Stimulated activated CD4-positive, alpha-beta T cell treated with anti-CD3 and anti-CD28 coated beads, Interleukin-4, amount 100 ng/mL, for 48 hours (primary cell): ENCODE results near the gene FURIN.
"Not testable (repeated sequence)": the region's sequence is repeated elsewhere in the genome, so short reads cannot be mapped to it uniquely, and the experiment has no call there.

ENCODE experiments used
- DNase-seq, 2 donors: peaks; one replicate each; pipeline ENCODE4 v3.0.0-alpha.2; 2020; ENCODE audit warnings: low read depth in 2 of 2

Gene FURIN

DNA sequence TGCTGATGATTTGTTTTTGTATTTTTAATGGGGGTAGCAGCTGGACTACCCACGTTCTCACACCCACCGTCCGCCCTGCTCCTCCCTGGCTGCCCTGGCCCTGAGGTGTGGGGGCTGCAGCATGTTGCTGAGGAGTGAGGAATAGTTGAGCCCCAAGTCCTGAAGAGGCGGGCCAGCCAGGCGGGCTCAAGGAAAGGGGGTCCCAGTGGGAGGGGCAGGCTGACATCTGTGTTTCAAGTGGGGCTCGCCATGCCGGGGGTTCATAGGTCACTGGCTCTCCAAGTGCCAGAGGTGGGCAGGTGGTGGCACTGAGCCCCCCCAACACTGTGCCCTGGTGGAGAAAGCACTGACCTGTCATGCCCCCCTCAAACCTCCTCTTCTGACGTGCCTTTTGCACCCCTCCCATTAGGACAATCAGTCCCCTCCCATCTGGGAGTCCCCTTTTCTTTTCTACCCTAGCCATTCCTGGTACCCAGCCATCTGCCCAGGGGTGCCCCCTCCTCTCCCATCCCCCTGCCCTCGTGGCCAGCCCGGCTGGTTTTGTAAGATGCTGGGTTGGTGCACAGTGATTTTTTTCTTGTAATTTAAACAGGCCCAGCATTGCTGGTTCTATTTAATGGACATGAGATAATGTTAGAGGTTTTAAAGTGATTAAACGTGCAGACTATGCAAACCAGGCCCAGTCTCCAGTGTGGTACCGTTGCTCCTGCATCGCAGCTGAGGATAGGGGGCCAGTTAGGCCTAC lies 14.6 kb downstream of the FURIN start:
- DNase-seq = no peak

DNA sequence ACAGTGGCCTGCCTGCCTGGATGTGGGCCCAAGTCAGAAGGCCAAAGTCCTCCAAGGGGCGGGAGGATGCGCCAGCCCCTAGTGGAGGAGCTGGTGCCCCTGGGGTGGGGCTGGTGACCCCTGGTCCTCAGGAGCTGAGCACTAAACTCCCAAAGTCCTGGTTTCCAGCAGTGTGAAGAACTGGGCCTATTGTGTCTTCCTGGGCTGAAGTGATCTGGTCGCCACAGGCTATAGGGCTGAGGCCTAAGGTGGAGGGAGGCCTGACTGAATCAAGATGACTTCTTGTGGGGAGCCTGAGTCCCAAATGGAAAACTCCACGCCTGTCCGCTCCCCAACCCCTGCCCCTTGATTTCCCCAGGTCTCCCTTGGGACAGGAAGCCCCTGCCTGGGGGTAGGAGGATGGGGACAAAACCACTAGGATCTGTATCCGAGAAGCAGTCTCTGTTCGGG lies 15.2 kb downstream of the FURIN start:
- no peak for DNase-seq

DNA sequence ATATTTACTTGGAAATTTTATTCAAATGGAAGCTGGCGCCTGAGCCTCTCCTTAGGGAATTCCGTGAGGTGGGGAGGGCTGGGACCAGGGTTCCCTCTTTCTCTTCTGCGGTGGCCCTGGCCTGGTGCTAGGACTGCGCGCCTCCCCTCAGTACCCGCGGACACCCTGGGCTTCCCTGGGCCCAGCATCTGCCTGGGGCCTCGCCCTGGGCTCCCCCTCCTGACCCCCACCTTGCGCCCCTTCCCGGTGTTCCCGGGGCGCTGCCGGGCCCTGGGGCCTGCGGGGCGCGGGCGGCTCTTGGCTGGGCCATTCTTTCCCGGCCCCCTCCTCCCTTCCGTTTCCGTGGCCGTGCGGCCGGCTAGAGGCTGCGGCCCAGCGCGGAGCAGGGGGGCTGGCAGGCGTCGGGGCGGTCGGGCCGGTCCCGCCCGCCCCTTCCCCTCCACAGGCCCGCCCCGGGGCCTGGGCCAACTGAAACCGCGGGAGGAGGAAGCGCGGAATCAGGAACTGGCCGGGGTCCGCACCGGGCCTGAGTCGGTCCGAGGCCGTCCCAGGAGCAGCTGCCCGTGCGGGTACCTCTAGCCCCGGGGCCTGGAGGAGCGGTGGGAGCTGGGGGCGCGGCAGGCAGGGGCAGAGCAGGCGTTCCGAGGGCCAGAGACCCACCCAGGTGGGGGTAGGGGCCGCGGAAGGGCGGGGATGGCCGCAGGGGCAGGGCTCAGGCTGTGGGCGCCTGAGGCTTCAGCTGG lies 15.8 kb downstream of the FURIN start, which contains the start of gene FES:
Gene FES (plus strand): TSS at position 529 of the 743 bp plus-strand sequence. CDS start 542 bp downstream, outside the sequence.
- DNase-seq = no peak

DNA sequence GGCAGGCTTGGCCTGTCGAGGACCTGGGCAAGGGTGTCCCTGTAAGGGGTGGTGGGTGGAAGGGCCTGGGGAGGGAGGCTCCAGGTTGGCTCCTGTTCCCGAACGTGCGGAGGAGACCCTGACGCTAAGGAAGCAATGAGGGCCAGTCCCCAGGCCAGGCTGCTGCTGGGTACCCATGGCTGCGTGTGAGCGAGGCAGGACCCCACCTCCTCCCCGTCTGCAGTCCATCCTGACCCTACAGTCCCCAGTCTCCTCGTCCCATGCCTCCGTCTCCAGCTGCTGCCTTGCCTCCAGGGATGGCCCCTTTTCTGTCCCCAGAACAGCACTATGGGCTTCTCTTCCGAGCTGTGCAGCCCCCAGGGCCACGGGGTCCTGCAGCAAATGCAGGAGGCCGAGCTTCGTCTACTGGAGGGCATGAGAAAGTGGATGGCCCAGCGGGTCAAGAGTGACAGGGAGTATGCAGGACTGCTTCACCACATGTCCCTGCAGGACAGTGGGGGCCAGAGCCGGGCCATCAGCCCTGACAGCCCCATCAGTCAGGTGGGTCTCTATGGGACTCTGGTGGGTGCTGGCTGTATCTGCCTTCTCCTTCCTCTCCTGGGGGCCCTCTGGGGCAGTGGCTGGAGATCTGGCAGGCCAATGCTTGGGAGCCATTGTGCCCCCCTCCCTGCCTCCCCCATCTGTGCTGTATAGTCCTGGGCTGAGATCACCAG lies 16.5 kb downstream of the FURIN start:
- DNase-seq = no peak

DNA sequence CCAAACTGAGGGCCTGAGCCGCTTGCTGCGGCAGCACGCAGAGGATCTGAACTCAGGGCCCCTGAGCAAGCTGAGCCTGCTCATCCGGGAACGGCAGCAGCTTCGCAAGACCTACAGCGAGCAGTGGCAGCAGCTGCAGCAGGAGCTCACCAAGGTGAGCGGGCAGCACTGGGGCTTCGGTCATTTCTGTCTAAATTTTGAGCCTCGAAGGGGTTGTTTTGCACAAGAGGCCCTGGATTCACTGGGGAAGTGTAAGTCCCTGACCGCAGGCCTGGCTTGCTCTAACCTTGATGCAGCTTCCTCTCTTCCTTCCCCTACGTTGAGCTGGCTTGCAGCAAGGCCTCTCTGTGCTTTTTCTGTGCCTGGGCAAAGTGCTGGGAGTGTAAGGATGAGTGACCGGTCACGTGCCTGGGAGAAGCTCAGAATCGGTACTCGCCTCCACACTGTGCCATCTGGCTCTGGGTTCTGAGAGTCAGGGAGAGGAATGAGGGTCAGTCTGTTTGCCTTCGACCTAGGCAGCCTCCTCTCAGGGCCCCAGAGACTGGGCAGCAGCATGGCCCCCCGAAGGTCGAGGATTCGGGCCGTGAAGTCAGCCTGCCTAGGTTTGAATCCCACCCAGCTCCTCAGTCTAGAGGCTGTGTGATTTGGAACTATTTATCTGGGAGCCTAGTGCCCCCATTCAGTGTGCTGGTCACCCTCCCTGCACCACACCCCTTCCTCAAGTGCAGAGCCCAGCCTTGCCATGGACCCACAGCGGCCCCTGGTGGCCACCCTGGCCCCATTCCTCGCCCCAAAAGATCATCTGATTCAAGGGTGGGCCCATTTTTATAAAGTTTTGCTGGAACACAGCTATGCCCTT lies 17.3 kb downstream of the FURIN start:
- peak; percentile 75 to 83 for DNase-seq

DNA sequence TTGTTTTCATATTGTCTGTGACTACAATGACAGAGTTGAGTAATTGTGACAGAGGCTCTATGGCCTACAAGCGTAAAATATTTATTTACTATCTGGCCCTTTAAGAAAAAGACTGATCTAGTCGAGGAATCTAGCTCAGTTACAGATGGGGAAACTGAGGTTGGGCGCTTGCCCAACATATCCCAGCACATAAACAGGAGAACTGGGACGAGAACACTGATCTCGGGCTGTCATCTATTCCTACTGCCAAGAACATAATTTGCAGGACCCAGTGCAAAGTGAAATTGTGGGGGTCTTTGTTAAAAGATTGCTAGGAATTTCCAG lies 17.9 kb downstream of the FURIN start:
- DNase-seq = no peak

DNA sequence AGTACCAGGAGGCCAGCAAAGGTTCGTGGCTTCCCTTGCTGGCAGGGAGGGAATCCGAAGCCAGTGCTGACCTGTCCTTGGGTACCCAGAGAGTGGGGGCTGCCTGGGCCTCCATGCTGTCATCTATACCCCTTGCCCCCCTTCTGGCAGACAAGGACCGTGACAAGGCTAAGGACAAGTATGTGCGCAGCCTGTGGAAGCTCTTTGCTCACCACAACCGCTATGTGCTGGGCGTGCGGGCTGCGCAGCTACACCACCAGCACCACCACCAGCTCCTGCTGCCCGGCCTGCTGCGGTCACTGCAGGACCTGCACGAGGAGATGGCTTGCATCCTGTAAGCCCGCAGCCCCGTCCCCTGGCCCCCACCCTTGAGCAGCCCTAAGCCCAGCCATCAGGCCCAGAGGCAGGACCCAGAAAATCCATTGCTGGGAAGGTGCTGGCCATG lies 18.7 kb downstream of the FURIN start:
- no peak for DNase-seq

DNA sequence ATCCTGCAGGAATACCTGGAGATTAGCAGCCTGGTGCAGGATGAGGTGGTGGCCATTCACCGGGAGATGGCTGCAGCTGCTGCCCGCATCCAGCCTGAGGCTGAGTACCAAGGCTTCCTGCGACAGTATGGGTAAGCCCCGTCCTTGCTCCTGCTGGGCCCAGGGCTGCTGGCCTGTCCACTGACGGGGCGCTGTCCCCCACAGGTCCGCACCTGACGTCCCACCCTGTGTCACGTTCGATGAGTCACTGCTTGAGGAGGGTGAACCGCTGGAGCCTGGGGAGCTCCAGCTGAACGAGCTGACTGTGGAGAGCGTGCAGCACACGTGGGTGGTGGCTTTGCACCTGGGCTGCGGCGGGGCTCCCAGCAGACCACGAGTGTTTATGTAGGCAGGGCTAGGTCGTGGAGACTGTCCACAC lies 20.9 kb downstream of the FURIN start:
- no peak for DNase-seq

DNA sequence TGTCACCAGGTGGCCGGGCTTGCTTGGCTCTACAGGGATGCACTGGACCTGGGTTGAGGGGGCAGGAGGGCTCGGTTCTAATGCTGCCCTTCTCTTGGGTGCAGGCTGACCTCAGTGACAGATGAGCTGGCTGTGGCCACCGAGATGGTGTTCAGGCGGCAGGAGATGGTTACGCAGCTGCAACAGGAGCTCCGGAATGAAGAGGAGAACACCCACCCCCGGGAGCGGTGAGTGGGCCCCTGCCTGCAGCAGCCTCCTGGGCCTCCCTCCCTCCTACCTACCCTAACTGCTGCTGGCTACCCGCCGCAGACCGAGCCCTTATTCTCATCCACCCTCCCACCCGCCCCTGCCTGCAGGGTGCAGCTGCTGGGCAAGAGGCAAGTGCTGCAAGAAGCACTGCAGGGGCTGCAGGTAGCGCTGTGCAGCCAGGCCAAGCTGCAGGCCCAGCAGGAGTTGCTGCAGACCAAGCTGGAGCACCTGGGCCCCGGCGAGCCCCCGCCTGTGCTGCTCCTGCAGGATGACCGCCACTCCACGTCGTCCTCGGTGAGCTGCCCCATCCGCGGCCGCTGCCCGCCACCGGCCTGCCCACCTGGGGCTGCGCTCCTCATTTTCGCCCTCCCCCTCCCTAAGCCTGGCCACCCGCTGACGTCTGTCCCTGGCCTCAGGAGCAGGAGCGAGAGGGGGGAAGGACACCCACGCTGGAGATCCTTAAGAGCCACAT lies 21.5 kb downstream of the FURIN start:
- no peak for DNase-seq

DNA sequence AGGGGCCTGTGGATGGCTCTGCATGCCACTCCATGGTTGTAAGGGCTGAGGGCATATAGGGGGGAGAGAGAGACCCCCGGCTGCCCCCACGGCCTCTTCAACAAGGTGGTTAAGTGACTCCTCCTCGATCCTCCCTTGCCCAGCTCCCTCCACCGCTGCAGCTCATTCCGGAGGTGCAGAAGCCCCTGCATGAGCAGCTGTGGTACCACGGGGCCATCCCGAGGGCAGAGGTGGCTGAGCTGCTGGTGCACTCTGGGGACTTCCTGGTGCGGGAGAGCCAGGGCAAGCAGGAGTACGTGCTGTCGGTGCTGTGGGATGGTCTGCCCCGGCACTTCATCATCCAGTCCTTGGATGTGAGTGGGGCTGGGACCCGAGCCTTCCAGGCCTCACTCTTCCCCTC lies 22.5 kb downstream of the FURIN start:
- no peak for DNase-seq

DNA sequence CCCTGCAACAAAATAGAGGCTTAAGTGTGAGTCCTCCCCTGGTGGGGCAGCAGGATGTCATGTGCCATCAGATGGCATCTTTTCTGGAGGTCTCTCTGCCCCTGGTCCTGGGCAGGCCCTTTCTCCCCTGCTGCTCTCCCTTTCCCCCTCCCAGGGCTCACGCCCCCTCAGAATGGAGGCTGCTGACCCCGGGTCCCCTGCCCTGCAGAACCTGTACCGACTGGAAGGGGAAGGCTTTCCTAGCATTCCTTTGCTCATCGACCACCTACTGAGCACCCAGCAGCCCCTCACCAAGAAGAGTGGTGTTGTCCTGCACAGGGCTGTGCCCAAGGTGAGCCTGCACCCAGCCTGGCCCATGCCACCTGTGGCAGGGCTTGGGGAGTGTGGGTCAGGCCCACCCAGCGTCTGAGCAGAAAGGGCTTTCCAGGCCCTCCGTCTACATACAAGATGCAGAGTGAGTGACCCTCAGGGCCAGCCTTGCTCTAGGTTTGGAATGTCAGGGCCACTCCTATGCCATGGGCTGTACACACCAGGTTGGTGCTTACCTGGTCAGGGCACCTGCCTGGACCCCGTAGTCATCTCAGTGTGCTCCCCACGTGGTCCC lies 23.1 kb downstream of the FURIN start:
- DNase-seq = no peak

DNA sequence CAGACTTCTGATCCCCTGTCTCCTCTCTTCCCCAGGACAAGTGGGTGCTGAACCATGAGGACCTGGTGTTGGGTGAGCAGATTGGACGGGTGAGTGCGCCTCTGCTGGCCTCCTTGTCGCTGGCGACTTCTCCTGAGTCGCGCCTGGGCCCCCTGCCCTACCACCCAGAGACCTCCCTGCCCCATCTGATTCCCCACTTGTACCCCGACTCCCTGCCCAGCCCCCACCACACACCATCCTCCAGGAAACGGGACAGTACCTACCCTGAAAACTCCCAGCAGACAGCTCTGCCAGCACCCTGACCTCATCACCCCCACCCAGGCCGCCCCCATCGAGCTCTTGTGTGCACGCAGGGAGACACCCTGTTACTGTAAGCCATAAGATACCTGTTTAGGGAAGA lies 23.6 kb downstream of the FURIN start:
- no peak for DNase-seq

DNA sequence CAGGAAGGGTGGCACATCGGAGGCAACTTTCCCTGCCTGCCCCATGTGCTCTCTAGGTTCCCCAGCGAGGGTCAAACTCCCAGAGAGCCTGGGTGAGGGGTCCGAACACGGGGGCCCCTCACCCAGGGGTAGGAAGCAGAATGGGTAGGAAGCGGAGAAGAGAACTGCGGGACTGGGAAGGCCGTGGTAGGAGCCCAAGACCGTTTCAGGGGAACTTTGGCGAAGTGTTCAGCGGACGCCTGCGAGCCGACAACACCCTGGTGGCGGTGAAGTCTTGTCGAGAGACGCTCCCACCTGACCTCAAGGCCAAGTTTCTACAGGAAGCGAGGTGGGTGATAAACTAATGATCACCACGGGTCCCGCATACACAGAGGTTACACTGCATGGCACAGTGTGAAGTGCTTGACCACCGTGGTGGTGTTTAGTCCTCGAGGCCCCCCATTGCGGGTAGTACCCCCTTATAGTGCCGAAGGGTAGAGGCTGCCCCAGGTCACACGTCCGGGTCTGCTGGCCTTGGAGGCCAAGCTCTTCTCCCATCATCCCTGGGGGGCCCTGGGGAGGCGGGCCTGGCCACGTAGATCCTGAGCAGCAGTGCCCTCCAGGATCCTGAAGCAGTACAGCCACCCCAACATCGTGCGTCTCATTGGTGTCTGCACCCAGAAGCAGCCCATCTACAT lies 24.2 kb downstream of the FURIN start:
- no peak for DNase-seq

DNA sequence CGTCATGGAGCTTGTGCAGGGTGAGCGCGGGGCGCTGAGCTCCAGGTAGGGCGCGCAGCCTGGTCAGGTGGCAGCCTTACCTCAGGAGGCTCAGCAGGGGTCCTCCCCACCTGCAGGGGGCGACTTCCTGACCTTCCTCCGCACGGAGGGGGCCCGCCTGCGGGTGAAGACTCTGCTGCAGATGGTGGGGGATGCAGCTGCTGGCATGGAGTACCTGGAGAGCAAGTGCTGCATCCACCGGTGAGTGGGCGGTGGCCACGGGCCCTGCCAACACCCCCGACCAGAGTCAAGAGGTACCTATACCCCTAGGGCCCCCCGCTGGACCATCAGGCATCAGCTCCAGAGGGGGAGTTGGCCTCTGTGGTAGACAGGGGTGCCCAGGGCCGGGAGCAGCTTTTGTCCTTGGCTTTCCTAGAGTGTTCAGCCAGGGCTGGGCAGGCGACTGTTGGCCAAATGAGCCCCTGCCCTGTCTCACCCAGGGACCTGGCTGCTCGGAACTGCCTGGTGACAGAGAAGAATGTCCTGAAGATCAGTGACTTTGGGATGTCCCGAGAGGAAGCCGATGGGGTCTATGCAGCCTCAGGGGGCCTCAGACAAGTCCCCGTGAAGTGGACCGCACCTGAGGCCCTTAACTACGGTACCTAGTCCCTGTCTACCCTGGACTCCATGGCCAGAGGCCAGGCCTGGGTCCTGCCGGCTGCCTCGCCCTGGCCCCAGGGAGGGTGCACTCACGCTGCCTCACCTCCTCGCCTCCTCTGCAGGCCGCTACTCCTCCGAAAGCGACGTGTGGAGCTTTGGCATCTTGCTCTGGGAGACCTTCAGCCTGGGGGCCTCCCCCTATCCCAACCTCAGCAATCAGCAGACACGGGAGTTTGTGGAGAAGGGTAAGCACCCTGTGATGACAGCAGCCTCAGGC lies 25.0 kb downstream of the FURIN start:
- DNase-seq = no peak

DNA sequence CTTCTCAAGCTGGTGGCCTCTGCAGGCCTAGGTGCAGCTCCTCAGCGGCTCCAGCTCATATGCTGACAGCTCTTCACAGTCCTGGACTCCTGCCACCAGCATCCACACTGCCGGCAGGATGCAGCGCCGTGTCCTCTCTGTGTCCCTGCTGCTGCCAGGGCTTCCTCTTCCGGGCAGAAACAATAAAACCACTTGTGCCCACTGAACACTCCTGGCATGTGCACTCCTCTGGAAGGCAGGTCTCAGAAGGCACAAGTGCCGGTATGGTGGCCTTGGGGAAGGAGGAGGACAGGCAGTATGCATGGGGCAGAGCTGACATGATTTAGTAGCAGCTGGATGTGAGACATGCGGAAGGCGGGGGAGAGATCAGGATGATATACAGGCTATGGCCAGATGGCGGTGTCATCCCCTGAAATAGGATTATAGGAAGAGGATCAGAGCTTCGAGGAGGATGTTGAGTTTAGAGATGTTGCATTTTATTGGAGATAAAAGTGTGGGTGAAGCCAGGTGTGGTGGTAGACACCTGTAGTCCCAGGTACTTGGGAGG lies 27.3 kb downstream of the FURIN start:
- DNase-seq = no peak

DNA sequence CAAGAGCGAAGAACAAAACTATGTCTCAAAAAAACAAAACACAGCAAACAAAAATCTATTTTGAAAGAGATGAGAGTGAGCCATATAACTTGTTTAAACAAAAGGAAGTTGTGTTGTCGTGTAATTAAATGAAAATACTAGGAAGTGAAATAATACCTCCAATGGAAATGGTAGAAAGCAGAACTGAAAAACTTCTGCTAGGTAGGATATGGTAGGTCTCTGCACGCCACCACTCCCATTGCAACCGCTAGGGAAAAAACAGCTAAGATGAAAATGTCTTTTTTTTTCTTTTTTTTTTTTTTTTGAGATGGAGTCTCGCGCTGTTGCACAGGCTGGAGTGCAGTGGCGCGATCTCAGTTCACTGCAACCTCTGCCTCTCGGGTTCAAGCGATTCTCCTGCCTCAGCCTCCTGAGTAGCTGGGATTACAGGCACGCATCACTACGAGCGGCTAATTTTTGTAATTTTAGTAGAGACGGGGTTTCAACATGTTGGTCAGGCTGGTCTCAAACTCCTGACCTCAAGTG lies 28.8 kb downstream of the FURIN start:
- not testable (repeated sequence) for DNase-seq

DNA sequence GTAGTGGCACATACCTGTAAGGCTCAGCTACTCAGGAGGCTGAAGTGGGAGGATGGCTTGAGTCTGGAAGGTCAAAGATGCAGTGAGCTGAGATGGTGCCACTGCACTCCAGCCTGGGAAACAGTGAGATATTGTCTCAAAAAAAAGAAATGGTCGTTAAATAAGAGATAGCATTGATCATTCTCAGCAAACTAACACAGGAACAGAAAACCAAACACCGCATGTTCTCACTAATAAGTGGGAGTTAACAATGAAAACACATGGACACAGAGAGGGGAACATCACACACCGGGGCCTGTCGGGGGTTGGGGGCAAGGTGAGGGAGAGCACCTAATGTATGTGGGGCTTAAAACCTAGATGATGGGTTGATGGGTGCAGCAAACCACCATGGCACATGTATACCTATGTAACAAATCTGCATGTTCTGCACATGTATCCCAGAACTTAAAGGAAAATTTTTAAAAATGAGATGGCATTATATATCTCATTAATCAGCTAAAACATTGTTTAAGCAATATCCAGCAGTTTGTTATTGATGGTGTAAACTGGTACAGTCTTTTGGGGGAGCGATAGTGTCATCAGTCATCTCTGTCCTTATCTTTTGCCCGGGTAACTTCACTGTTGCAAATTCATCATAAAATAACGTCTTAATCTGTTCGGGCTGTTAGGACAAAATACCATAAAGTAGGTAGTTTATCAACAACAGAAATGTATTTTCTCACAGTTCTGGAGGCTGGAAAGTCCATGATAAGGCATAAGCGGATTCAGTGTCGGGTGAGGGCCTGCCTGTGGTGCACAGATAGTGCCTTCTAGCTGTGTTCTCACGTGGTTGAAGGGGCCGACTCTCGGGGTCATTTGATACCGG lies 33.0 kb downstream of the FURIN start:
- no peak for DNase-seq
